Fibroblast of villous mesenchyme (primary cell): ENCODE measurements around the gene PUSL1. TPM values are rescaled to one million over a fixed set of nuclear protein-coding genes. Genes with fewer than 3 reads are reported as not detected.

Experiments used
- DNase-seq: peaks from one replicate; pipeline ENCODE4 v3.0.0-alpha.2; 2010; ENCODE audit warnings: low read depth
- H3K4me3 ChIP-seq: 2 replicates; pipeline ENCODE4 v1.5.1; 2011; ENCODE audit warnings: low read depth, mild to moderate bottlenecking, low read length
- CTCF ChIP-seq: IDR thresholded peaks from 2 replicates; pipeline ENCODE4 v1.5.1; 2012; ENCODE audit warnings: low read depth, mild to moderate bottlenecking, low read length; ENCODE audit not compliant: insufficient read depth
- total RNA-seq: library from RNA; depleted of rRNA; stranded (reverse); fragments of >200 nt; gene quantifications from 2 replicates; pipeline ENCODE4 v1.2.3, GENCODE V29; 2012

Gene PUSL1
- total RNA-seq, 1 donor: 25.0 TPM

GRCh38 chr1:1294250-1294890, 14.0 kb upstream of the PUSL1 start:
- no peak for TF ChIP-seq CTCF
- H3K4me3 ChIP-seq: no peak overlapping the region
- DNase-seq: no peak

- no peak overlapping the region for H3K4me3 ChIP-seq
- no peak for TF ChIP-seq CTCF
- DNase-seq: no peak
These were observed 13.1 kb upstream of the PUSL1 start for GRCh38 chr1:1295154-1295923.

GRCh38 chr1:1296070-1297061, 12.0 kb upstream of the PUSL1 start:
- no peak overlapping the region for H3K4me3 ChIP-seq
- TF ChIP-seq CTCF: no peak

GRCh38 chr1:1297802-1298424, 10.5 kb upstream of the PUSL1 start:
- TF ChIP-seq CTCF: no peak
- no peak for DNase-seq
- H3K4me3 ChIP-seq: no peak overlapping the region

More at GRCh38 chr1:1296070-1297061, 12.0 kb upstream of the PUSL1 start:
- DNase-seq: no peak

GRCh38 chr1:1298861-1299685, 9.3 kb upstream of the PUSL1 start:
- no peak for TF ChIP-seq CTCF
- DNase-seq: no peak
- H3K4me3 ChIP-seq: no peak overlapping the region
